Left lobe of liver (tissue), 2 donors: ENCODE measurements around the gene PCK1. TPM values are rescaled to one million over a fixed set of nuclear protein-coding genes. Genes with fewer than 3 reads are reported as not detected.
"Not testable (repeated sequence)": the region's sequence is repeated elsewhere in the genome, so short reads cannot be mapped to it uniquely, and the experiment has no call there.

ENCODE experiments used
- ATAC-seq: fragments of 200-7000 bp; cut with Tn5 transposase; one replicate; pipeline ENCODE4 v1.9.1; 2020; ENCODE audit warnings: mild to moderate bottlenecking, moderate library complexity
- DNase-seq: peaks from one replicate; pipeline ENCODE4 v3.0.0-alpha.2; 2020; ENCODE audit warnings: low spot score
- total RNA-seq: library from RNA; stranded (reverse); gene quantifications from one replicate; pipeline ENCODE4 v1.2.1, GENCODE V29; 2021
- donor health status: DM: no; HTN: no; CAD: no; lungs with moderate emphysema.
- donor health status: DM: no; HTN: yes; CAD: no.

The PCK1 gene
- 1,004 TPM for total RNA-seq

- ATAC-seq (peak; percentile 34), DNase-seq (peak; percentile 98)
Observed at GRCh38 chr20:57560554-57561355, at the start of gene PCK1. TSS of gene PCK1 (plus strand) at chr20:57561110. CDS start at chr20:57561412, 302 bp downstream.

- not testable (repeated sequence) for ATAC-seq, DNase-seq
Observed at GRCh38 chr20:57511709-57512108, 49.2 kb upstream of the PCK1 start.

- no peak for ATAC-seq
Observed at GRCh38 chr20:57512432-57512831, 48.5 kb upstream of the PCK1 start.

GRCh38 chr20:57513199-57513598 lies 47.7 kb upstream of the PCK1 start:
- ATAC-seq (no peak), DNase-seq (no peak)

More at GRCh38 chr20:57512432-57512831, 48.5 kb upstream of the PCK1 start:
- DNase-seq = no peak

- ATAC-seq = peak; percentile 97
- peak; percentile 78 for DNase-seq
Observed at GRCh38 chr20:57514273-57514751, 46.6 kb upstream of the PCK1 start.

- no peak for DNase-seq
- no peak for ATAC-seq
Observed at GRCh38 chr20:57517904-57518303, 43.0 kb upstream of the PCK1 start.

- DNase-seq (no peak), ATAC-seq (no peak)
Observed at GRCh38 chr20:57522380-57523140, 38.4 kb upstream of the PCK1 start.

GRCh38 chr20:57523782-57524181 lies 37.1 kb upstream of the PCK1 start:
- DNase-seq (no peak), ATAC-seq (no peak)

GRCh38 chr20:57524511-57525176 lies 36.3 kb upstream of the PCK1 start, which contains the start of gene CTCFL:
TSS of gene CTCFL (minus strand) at chr20:57525140. CDS start at chr20:57524205, 935 bp downstream.
- no peak for DNase-seq
- no peak for ATAC-seq

- ATAC-seq = no peak
- DNase-seq = no peak
Observed at GRCh38 chr20:57525328-57526086, 35.4 kb upstream of the PCK1 start.

GRCh38 chr20:57526087-57526884 lies 34.6 kb upstream of the PCK1 start:
- ATAC-seq = peak; percentile 36
- no peak for DNase-seq

- ATAC-seq (peak; percentile 21), DNase-seq (no peak)
Observed at GRCh38 chr20:57526885-57527460, 33.9 kb upstream of the PCK1 start.

- ATAC-seq (peak; percentile 17), DNase-seq (no peak)
Observed at GRCh38 chr20:57527728-57528127, 33.2 kb upstream of the PCK1 start.

GRCh38 chr20:57528148-57528547 lies 32.8 kb upstream of the PCK1 start:
- ATAC-seq = no peak
- DNase-seq = no peak

GRCh38 chr20:57529160-57529585 lies 31.7 kb upstream of the PCK1 start:
- DNase-seq (no peak), ATAC-seq (no peak)

GRCh38 chr20:57529810-57530209 lies 31.1 kb upstream of the PCK1 start:
- DNase-seq = no peak

GRCh38 chr20:57530327-57530981 lies 30.5 kb upstream of the PCK1 start:
- ATAC-seq (no peak), DNase-seq (peak; percentile 18)

More at GRCh38 chr20:57529810-57530209, 31.1 kb upstream of the PCK1 start:
- no peak for ATAC-seq

GRCh38 chr20:57532104-57532503 lies 28.8 kb upstream of the PCK1 start:
- peak; percentile 72 for ATAC-seq
- peak; percentile 72 for DNase-seq

GRCh38 chr20:57535297-57535696 lies 25.6 kb upstream of the PCK1 start:
- no peak for ATAC-seq
- DNase-seq = no peak
